A673 (cell line): ENCODE data around the gene SEMA6B. TPM values are rescaled to one million over a fixed set of nuclear protein-coding genes. Genes with fewer than 3 reads are reported as not detected.

ENCODE experiments used
- BruUV-seq: library from RNA; stranded (reverse); fragments of 400-500 nt; replicated peaks from 2 replicates; lab custom pipeline; 2021; lab: Mats Ljungman, UMichigan
- CTCF ChIA-PET: fragments of 300-600 bp; sonication (Branson Sonifier 250); formaldehyde crosslinking; loops from one replicate; lab custom pipeline; 2022; ENCODE audit warnings: antibody characterized with exemption; lab: Charles Lee
- POLR2A ChIA-PET: fragments of 300-600 bp; sonication (Branson Sonifier 250); formaldehyde crosslinking; loops from one replicate; lab custom pipeline; 2022; ENCODE audit warnings: antibody characterized with exemption; ENCODE audit not compliant: low non-redundant PET; lab: Charles Lee
- DNase-seq: peaks from one replicate; pipeline ENCODE4 v3.0.0-alpha.2; 2015; ENCODE audit warnings: low spot score
- H3K27ac ChIP-seq: fragments of 200-600 bp; sonication (generic); 2 replicates; pipeline ENCODE4 v1.5.1; 2016; ENCODE audit warnings: mixed run types, low read depth, mild to moderate bottlenecking, mixed read lengths, antibody characterized with exemption, low read length; ENCODE audit not compliant: poor library complexity, severe bottlenecking
- H3K27me3 ChIP-seq: fragments of 200-600 bp; sonication (generic); replicated peaks from 2 replicates; pipeline ENCODE4 v1.6.1; 2017; ENCODE audit warnings: mixed run types, low read depth, mild to moderate bottlenecking, mixed read lengths, antibody characterized with exemption, low read length; ENCODE audit not compliant: insufficient read depth, poor library complexity
- H3K36me3 ChIP-seq: fragments of 200-600 bp; sonication (generic); 2 replicates; pipeline ENCODE4 v1.6.1; 2016; ENCODE audit warnings: mixed run types, mild to moderate bottlenecking, mixed read lengths, antibody characterized with exemption, low read length; ENCODE audit not compliant: insufficient read depth, poor library complexity, severe bottlenecking
- H3K4me1 ChIP-seq: fragments of 200-600 bp; sonication (generic); 2 replicates; pipeline ENCODE4 v1.6.1; 2017; ENCODE audit warnings: mixed run types, mild to moderate bottlenecking, mixed read lengths, antibody characterized with exemption, low read length; ENCODE audit not compliant: insufficient read depth, poor library complexity, severe bottlenecking
- H3K4me3 ChIP-seq: fragments of 200-600 bp; sonication (generic); 2 replicates; pipeline ENCODE4 v1.5.1; 2016; ENCODE audit warnings: low read depth, mixed run types, mild to moderate bottlenecking, mixed read lengths, low read length; ENCODE audit not compliant: poor library complexity, severe bottlenecking
- H3K9me3 ChIP-seq: fragments of 200-600 bp; sonication (generic); 2 replicates; pipeline ENCODE4 v1.6.1; 2016; ENCODE audit warnings: mixed run types, low read depth, mild to moderate bottlenecking, mixed read lengths, antibody characterized with exemption, low read length; ENCODE audit not compliant: poor library complexity, severe bottlenecking
- EZH2 ChIP-seq: fragments of 200-600 bp; sonication (generic); IDR thresholded peaks from 2 replicates; pipeline ENCODE4 v1.6.1; 2017; ENCODE audit warnings: borderline replicate concordance, low read depth, mild to moderate bottlenecking, mixed read lengths, antibody characterized with exemption, low read length; ENCODE audit not compliant: poor library complexity, severe bottlenecking
- intact Hi-C: fragments of 100-400 bp; cut with micrococcal nuclease; formaldehyde crosslinking; loops from one replicate; pipeline ENCODE4 v1.10.0; 2022; ENCODE audit not compliant: unreplicated experiment
- total RNA-seq: library from RNA; stranded (reverse); gene quantifications from 2 replicates; pipeline ENCODE4 v1.2.3, GENCODE V29; 2021
- TF ChIP-seq, protein P1 (sequence below): fragments of 300-800, 200-600 bp; sonication (generic); conservative IDR thresholded peaks from 2 replicates; pipeline ENCODE4 v1.5.1; 2017; ENCODE audit warnings: low read depth, mild to moderate bottlenecking, antibody characterized with exemption, low read length, moderate library complexity, mixed read lengths

Gene SEMA6B
- total RNA-seq, 1 experiment from 2014 or later = 9.2 TPM

DNA sequence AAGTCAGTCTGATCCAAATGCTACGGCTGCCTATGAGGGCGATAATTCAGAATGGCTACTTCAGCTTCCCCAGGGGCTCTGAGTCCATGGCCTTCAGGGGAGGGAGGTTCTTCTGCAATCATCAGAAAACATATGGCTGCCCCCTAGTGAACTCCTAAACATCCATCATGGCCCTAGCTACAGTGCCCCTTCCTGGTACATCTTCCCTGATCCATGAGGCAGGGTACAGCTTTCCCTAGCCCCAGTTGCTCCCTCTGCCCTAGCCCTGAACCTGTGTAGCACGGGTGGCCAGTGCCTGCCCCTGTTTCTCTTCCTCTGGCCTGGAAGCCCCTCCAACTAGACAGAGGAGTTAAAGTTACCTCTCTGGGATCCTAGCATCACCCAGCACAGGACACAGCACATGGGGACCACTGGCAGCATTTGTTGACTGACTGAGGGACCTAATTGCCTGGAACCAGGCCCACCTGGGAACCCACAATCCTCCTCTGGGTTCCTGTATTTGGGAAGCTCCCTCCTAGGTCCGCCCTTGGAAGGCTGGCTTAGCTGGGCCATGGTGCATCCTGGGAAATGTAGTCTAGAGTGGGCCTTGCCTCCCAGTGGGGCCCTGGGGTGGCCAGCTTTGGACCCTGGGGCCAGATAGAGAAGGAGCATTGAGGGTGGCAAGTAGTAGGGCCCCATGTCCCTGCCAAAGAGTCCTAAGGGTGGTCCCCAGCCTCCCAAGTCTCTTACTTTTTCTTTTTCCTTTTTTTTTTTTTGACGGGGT lies 17.7 kb upstream of the SEMA6B start:
- H3K9me3 ChIP-seq = no peaks in the 10 kb centered on the region
- intact Hi-C loops = loop anchor here (5.0 to 10.0 kb wide), 2 partner anchors 60 to 218 kb away; partner anchors contain the start of genes FEM1A and TNFAIP8L1
- H3K27ac ChIP-seq = no peak overlapping the region

DNA sequence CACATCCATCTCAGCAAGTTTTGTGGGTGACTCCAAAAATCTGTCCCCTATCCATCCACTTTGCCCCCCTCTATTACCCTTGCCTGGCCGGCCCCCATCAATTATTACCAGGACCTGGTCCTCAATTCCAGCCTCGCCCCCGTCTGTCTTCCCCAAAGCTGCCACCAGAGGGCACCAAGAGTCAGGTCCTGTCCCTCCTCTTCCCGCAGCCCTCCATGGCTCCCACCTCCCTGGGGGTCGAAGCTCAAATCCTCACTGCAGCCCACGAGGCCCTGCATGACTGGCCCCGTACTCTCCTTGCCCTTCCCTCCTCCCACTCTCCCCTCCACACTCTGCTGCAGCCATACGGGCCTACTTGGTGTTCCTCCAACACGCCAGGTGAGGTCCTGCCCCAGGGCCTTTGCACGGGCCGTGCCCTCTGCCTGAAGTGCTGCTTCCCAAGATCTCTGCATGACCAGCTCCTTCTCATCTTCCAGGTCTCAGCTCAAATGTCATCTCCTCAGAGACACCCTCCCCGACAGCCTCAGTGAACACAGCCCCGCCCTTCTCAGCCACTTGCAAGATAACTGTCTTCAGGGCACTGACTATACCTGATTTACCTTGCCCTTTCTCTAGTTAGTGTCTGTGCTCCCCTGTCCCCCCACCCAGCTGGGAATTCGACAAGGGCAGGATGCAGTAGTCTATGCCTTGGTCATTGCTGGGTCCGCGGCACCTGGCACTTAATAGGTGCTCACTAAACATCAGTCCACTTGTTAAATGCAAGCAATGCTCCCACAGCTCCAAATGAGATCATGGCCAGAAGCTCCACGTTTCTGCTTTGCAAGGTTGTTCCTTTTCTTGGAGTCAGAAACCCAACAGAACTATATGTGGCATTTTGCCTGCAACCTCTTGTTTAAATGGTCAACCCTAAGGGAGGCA lies 16.8 kb upstream of the SEMA6B start:
- H3K4me1 ChIP-seq = peaks cover 24% of the 10 kb centered on the region
- no TSS peak for BruUV-seq
- no peaks in the 10 kb centered on the region for H3K36me3 ChIP-seq
- DNase-seq = peak; percentile 59
- TF ChIP-seq, protein P1, sequence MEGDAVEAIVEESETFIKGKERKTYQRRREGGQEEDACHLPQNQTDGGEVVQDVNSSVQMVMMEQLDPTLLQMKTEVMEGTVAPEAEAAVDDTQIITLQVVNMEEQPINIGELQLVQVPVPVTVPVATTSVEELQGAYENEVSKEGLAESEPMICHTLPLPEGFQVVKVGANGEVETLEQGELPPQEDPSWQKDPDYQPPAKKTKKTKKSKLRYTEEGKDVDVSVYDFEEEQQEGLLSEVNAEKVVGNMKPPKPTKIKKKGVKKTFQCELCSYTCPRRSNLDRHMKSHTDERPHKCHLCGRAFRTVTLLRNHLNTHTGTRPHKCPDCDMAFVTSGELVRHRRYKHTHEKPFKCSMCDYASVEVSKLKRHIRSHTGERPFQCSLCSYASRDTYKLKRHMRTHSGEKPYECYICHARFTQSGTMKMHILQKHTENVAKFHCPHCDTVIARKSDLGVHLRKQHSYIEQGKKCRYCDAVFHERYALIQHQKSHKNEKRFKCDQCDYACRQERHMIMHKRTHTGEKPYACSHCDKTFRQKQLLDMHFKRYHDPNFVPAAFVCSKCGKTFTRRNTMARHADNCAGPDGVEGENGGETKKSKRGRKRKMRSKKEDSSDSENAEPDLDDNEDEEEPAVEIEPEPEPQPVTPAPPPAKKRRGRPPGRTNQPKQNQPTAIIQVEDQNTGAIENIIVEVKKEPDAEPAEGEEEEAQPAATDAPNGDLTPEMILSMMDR = peak; percentile 84
- no peak for TF ChIP-seq EZH2
- H3K27me3 ChIP-seq = peaks cover 9% of the 10 kb centered on the region
- POLR2A ChIA-PET = no interaction called here
- H3K4me3 ChIP-seq = no peak overlapping the region
- CTCF ChIA-PET = interaction anchor here (0.5 to 1.8 kb wide), 4 partner anchors 57 to 1348 kb away, joined by 3 to 10 read pairs (median 5); no protein-coding TSS in a partner anchor
- H3K9me3 ChIP-seq = no peaks in the 10 kb centered on the region
- no peak overlapping the region for H3K27ac ChIP-seq
- intact Hi-C loops = loop anchor here (5.0 to 10.0 kb wide), 2 partner anchors 61 to 219 kb away; partner anchors contain the start of genes FEM1A and TNFAIP8L1

More for the DNA sequence above, 17.7 kb upstream of the SEMA6B start:
- H3K36me3 ChIP-seq = no peaks in the 10 kb centered on the region
- DNase-seq = no peak
- ChIA-PET CTCF (interaction anchor here (0.5 to 1.8 kb wide), 3 partner anchors 56 to 67 kb away, joined by 5 to 7 read pairs (median 6); no protein-coding TSS in a partner anchor), POLR2A (no interaction called here)
- peaks cover 24% of the 10 kb centered on the region for H3K4me1 ChIP-seq
- H3K4me3 ChIP-seq = no peak overlapping the region
- TF ChIP-seq, protein P1 = no peak
- no peak for TF ChIP-seq EZH2
- H3K27me3 ChIP-seq = peaks cover 9% of the 10 kb centered on the region
- no TSS peak for BruUV-seq
